B cell (primary cell): Measurements from ENCODE around the gene SEPTIN1. TPM values are rescaled to one million over a fixed set of nuclear protein-coding genes. Genes with fewer than 3 reads are reported as not detected.

Experiments
- ATAC-seq: fragments of 200-7000 bp; cut with Tn5 transposase; one replicate; pipeline ENCODE4 v1.10.0; 2021; ENCODE audit warnings: low read depth, mild to moderate bottlenecking, moderate number of reproducible peaks, moderate library complexity
- CTCF ChIA-PET: fragments of 350-600 bp; sonication (Branson Sonifier 250); formaldehyde crosslinking; loops from one replicate; lab custom pipeline; 2021; ENCODE audit warnings: antibody characterized with exemption, inconsistent platforms; lab: Charles Lee
- POLR2A ChIA-PET: fragments of 350-600 bp; sonication (Branson Sonifier 250); formaldehyde crosslinking; loops from one replicate; lab custom pipeline; 2021; ENCODE audit warnings: antibody characterized with exemption; lab: Charles Lee
- DNase-seq: peaks from one replicate; pipeline ENCODE4 v3.0.0; 2013
- H2AFZ ChIP-seq: 2 replicates; pipeline ENCODE4 v1.6.1; 2012; ENCODE audit warnings: mild to moderate bottlenecking, low read depth, low read length; ENCODE audit not compliant: insufficient read depth, poor library complexity, severe bottlenecking
- H3K27ac ChIP-seq, 2 donors: 1 replicate in 1 of 2; 2 replicates in 1 of 2; pipeline ENCODE4 v1.5.1; 2012 to 2013; ENCODE audit warnings: low read length in 2 of 2, mild to moderate bottlenecking in 2 of 2, moderate library complexity in 1 of 2
- H3K27me3 ChIP-seq, 4 experiments: fragments of 200-600 bp in 1 of 4; sonication (generic) in 1 of 4; replicated peaks in 1 of 4; 1 replicate in 2 of 4; 2 replicates in 2 of 4; pipeline versions ENCODE4 v1.6.1 to v1.7.0; 2013 to 2016; ENCODE audit warnings: low read length in 3 of 4, mild to moderate bottlenecking in 2 of 4, mixed read lengths in 1 of 4, moderate library complexity in 1 of 4; ENCODE audit not compliant: insufficient read depth in 4 of 4, control insufficient read depth in 3 of 4; ENCODE audit errors: control extremely low read depth in 1 of 4
- H3K36me3 ChIP-seq, 2 experiments: replicated peaks in 1 of 2; 1 replicate in 1 of 2; 2 replicates in 1 of 2; pipeline versions ENCODE4 v1.6.1 to v1.7.1; 2013; ENCODE audit warnings: low read length in 1 of 2; ENCODE audit not compliant: insufficient read depth in 2 of 2, control insufficient read depth in 1 of 2; ENCODE audit errors: control extremely low read depth in 1 of 2, extremely low read depth in 1 of 2
- H3K4me1 ChIP-seq, 2 donors: fragments of 200-600 bp in 1 of 2; sonication (generic) in 1 of 2; 1 replicate in 1 of 2; 2 replicates in 1 of 2; pipeline versions ENCODE4 v1.5.1 to v1.6.1; 2013 to 2017; ENCODE audit warnings: low read length in 2 of 2; ENCODE audit not compliant: control insufficient read depth in 2 of 2, insufficient read depth in 2 of 2
- H3K4me2 ChIP-seq: replicated peaks from 2 replicates; pipeline ENCODE3; 2012; ENCODE audit warnings: mild to moderate bottlenecking, low read depth, low read length; ENCODE audit not compliant: poor library complexity, severe bottlenecking
- H3K4me3 ChIP-seq, 5 experiments: fragments of 200-600 bp in 1 of 5; sonication (generic) in 1 of 5; 1 replicate in 3 of 5; 2 replicates in 2 of 5; pipeline versions ENCODE4 v1.5.1 to v1.7.0; 2011 to 2016; ENCODE audit warnings: low read length in 4 of 5, mild to moderate bottlenecking in 4 of 5, low read depth in 2 of 5, control low read depth in 1 of 5, moderate library complexity in 1 of 5; ENCODE audit not compliant: insufficient read depth in 1 of 5; ENCODE audit errors: control extremely low read depth in 1 of 5, extremely low read depth in 1 of 5
- H3K79me2 ChIP-seq: fragments of 200-600 bp; sonication (generic); one replicate; pipeline ENCODE4 v1.6.0; 2016; ENCODE audit warnings: low read length; ENCODE audit not compliant: control insufficient read depth, insufficient read depth
- H3K9ac ChIP-seq: fragments of 200-600 bp; sonication (generic); 2 replicates; pipeline ENCODE4 v1.6.1; 2017; ENCODE audit warnings: mild to moderate bottlenecking, low read length, moderate library complexity
- H3K9me3 ChIP-seq, 3 donors: one replicate each; pipeline versions ENCODE4 v1.6.1 to v1.7.1; 2013; ENCODE audit warnings: low read length in 2 of 3; ENCODE audit not compliant: control insufficient read depth in 2 of 3, insufficient read depth in 1 of 3; ENCODE audit errors: control extremely low read depth in 1 of 3
- H4K20me1 ChIP-seq: 2 replicates; pipeline ENCODE4 v1.6.0; 2012; ENCODE audit warnings: mild to moderate bottlenecking, low read length; ENCODE audit not compliant: insufficient read depth, control insufficient read depth, poor library complexity, severe bottlenecking
- H3K27ac Mint-ChIP-seq: one replicate; pipeline ENCODE4 v1.8.0; 2021; ENCODE audit warnings: mixed read lengths
- H3K27me3 Mint-ChIP-seq: one replicate; pipeline ENCODE4 v1.8.0; 2021; ENCODE audit warnings: mixed read lengths
- H3K4me1 Mint-ChIP-seq: one replicate; pipeline ENCODE4 v1.8.0; 2021; ENCODE audit warnings: mixed read lengths
- H3K4me3 Mint-ChIP-seq: one replicate; pipeline ENCODE4 v1.8.0; 2021; ENCODE audit warnings: mixed read lengths
- H3K9me3 Mint-ChIP-seq: one replicate; pipeline ENCODE4 v1.8.0; 2022; ENCODE audit warnings: mixed read lengths; ENCODE audit not compliant: insufficient read depth
- CTCF ChIP-seq: fragments of 200-600 bp; IDR thresholded peaks from one replicate; pipeline ENCODE4 v1.8.0; 2022; ENCODE audit warnings: antibody characterized with exemption, mild to moderate bottlenecking
- EZH2 ChIP-seq: IDR thresholded peaks from 2 replicates; pipeline ENCODE4 v1.6.1; 2012; ENCODE audit warnings: borderline replicate concordance, low read depth, mild to moderate bottlenecking, moderate library complexity, low read length; ENCODE audit not compliant: insufficient read depth, poor library complexity, severe bottlenecking
- WGBS: methylation state at CpG from one replicate; pipeline ENCODE4 v1.1.5; 2013; ENCODE audit warnings: missing lambda C conversion rate; ENCODE audit not compliant: insufficient coverage; 5-methylcytosine and 5-hydroxymethylcytosine counted together
- intact Hi-C: fragments of 100-400 bp; cut with micrococcal nuclease; formaldehyde crosslinking; loops from one replicate; pipeline ENCODE4 v1.10.0; 2022
- polyA plus RNA-seq: library from polyadenylated mRNA; depleted of rRNA; stranded (reverse); fragments of >200 nt; gene quantifications from 2 replicates; pipeline ENCODE4 v1.2.3, GENCODE V29; 2012
- total RNA-seq, 2 donors: library from RNA; stranded (reverse); fragments of 120-200 nt in 1 of 2; gene quantifications; 1 replicate in 1 of 2; 2 replicates in 1 of 2; pipeline versions ENCODE4 v1.2.3 to v1.2.4, GENCODE V29; 2013 to 2022

The SEPTIN1 gene
- total and polyA plus RNA-seq, 2 donors (not counting 1 experiment from before 2014, with no cell fraction given) = 154 to 302 TPM

- peak overlapping the region; percentile 75 for H2AFZ ChIP-seq
- WGBS = 45% methylated on average over 27 of the region's 29 CpGs
- H3K27ac Mint-ChIP-seq = peak overlapping the region; percentile 100
- H3K4me1 Mint-ChIP-seq = peaks cover 45% of the 10 kb centered on the region
- H3K4me3 Mint-ChIP-seq = peak overlapping the region; percentile 94
- ChIA-PET CTCF (interaction anchor here (0.9 to 2.0 kb wide), 3 partner anchors 18 to 32 kb away, joined by 4 to 9 read pairs (median 5); partner anchors contain the start of genes ZNF48 and ZNF771), POLR2A (interaction anchor here (0.6 to 3.0 kb wide), 11 partner anchors 18 to 1854 kb away, joined by 3 to 11 read pairs (median 6); partner anchors contain the start of genes CORO1A, ZNF48 and ZNF771)
- ATAC-seq (no peak), DNase-seq (no peak)
- no peaks in the 10 kb centered on the region for H3K9me3 Mint-ChIP-seq
- H3K79me2 ChIP-seq = peaks cover 38% of the 10 kb centered on the region
- H3K9me3 ChIP-seq = peaks cover 0 to 2% (median 0%) of the 10 kb centered on the region in 3 donors
- intact Hi-C loops = loop anchor here (1.0 to 10.0 kb wide), 5 partner anchors 42 to 1452 kb away; partner anchors contain the start of genes ALDOA, ITGAL, RABEP2 and TBX6
- H3K36me3 ChIP-seq = peaks cover 0 to 2% of the 10 kb centered on the region in 2 experiments
- peaks cover 23 to 52% of the 10 kb centered on the region in 2 donors for H3K4me1 ChIP-seq
- TF ChIP-seq EZH2 (no peak), CTCF (no peak)
- H3K9ac ChIP-seq = peak overlapping the region; percentile 99
- H3K27me3 ChIP-seq = no peaks in the 10 kb centered on the region
- H4K20me1 ChIP-seq = no peaks in the 10 kb centered on the region
- peak overlapping the region; percentile 100 for H3K4me2 ChIP-seq
- H3K27me3 Mint-ChIP-seq = no peaks in the 10 kb centered on the region
- H3K4me3 ChIP-seq = peak overlapping the region in 4 of 5 experiments; percentile 56 to 87 (median 70)
- H3K27ac ChIP-seq = peak overlapping the region; percentile 97 to 100
Observed at GRCh38 chr16:30377050-30377811, 5.1 kb downstream of the SEPTIN1 start.
